ENCODE measurements around the gene RERE.

DNA sequence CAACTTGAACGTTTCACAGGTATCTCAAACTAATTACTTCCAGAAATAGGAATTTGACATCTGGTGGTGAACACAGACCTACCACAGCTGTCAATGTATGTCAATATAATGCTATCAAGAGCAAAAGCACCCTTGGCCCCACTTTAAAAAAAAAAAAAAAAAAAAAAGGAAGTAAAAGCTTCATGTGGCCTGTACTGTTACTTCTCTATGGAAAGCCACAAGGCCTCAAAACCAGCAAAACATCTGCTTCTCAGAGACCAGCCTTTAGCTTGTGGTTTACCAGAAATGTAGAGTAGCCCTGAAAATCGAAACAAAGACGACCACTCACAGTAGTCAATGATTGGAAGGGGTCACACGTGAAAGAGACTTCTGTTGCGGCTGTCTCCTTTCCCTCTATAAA lies 389.9 kb downstream of the RERE start:
- TF ChIP-seq EZH2 (IDR thresholded peaks at IDR 0.05; ENCODE audit: borderline replicate concordance, low read depth, low read length, severe bottlenecking) (no peak), CTCF (IDR thresholded peaks at IDR 0.05; ENCODE audit: borderline replicate concordance, extremely low read depth, low read length, poor library complexity, severe bottlenecking) (no peak)
